Stomach (tissue), 9 donors: ENCODE results near the gene SACM1L. TPM values are rescaled to one million over a fixed set of nuclear protein-coding genes. Genes with fewer than 3 reads are reported as not detected.

Experiments used
- DNase-seq, 2 donors: peaks; one replicate each; pipeline versions ENCODE4 v3.0.0 to v3.0.0-alpha.2; 2013 to 2019
- H3K27ac ChIP-seq, 5 donors: fragments of 200-600 bp in 4 of 5; sonication (generic) in 4 of 5; one replicate each; pipeline ENCODE4 v1.5.1; 2013 to 2019; ENCODE audit warnings: mild to moderate bottlenecking in 1 of 5, moderate library complexity in 1 of 5
- H3K27me3 ChIP-seq, 3 donors: fragments of 200-600 bp; sonication (generic); one replicate each; pipeline ENCODE4 v1.5.1; 2017 to 2019; ENCODE audit warnings: mixed run types in 1 of 3
- H3K36me3 ChIP-seq, 4 donors: fragments of 200-600 bp; sonication (generic); 1 replicate in 3 of 4; 2 replicates in 1 of 4; pipeline ENCODE4 v1.5.1; 2016 to 2019
- H3K4me1 ChIP-seq, 4 donors: fragments of 200-600 bp; sonication (generic); one replicate each; pipeline ENCODE4 v1.5.1; 2016 to 2019
- H3K4me3 ChIP-seq, 4 donors: fragments of 200-600 bp; sonication (generic) in 3 of 4; one replicate each; pipeline ENCODE4 v1.5.1; 2016 to 2019; ENCODE audit warnings: mild to moderate bottlenecking in 1 of 4
- H3K9me3 ChIP-seq, 4 donors: fragments of 200-600 bp; sonication (generic); one replicate each; pipeline ENCODE4 v1.5.1; 2016 to 2019
- CTCF ChIP-seq, 7 experiments: fragments of 450-650 bp in 4 of 7; fragments of 200-600 bp in 3 of 7; sonication (generic) in 3 of 7; IDR thresholded peaks; one replicate each; pipeline ENCODE4 v1.5.1; 2016 to 2019; ENCODE audit warnings: antibody characterized with exemption in 7 of 7, control low read depth in 2 of 7, mild to moderate bottlenecking in 1 of 7
- EP300 ChIP-seq: sonication (generic); formaldehyde crosslinking; IDR thresholded peaks from one replicate; pipeline ENCODE4 v1.6.1; 2017; ENCODE audit warnings: antibody characterized with exemption
- POLR2A ChIP-seq, 4 donors: fragments of 450-650 bp; IDR thresholded peaks; one replicate each; pipeline ENCODE4 v1.6.1; 2016; ENCODE audit warnings: antibody characterized with exemption in 4 of 4, control low read depth in 2 of 4, mild to moderate bottlenecking in 1 of 4, moderate library complexity in 1 of 4
- POLR2AphosphoS5 ChIP-seq, 3 donors: sonication (generic); formaldehyde crosslinking; IDR thresholded peaks; one replicate each; pipeline ENCODE4 v1.6.1; 2016; ENCODE audit warnings: antibody characterized with exemption in 3 of 3
- WGBS, 5 donors: extraction: QIAGEN DNeasy Blood & Tissue Kit in 3 of 5; methylation state at CpG; one replicate each; pipeline versions ENCODE4 v1.1.5 to v1.1.7; 2013 to 2018; 5-methylcytosine and 5-hydroxymethylcytosine counted together
- intact Hi-C: fragments of 100-400 bp; cut with DNase I; formaldehyde crosslinking; loops from one replicate; pipeline ENCODE4 v1.15.1; 2023; ENCODE audit warnings: low total_unique reads
- polyA plus RNA-seq, 3 donors: library from polyadenylated mRNA; stranded (reverse); fragments of 200-250 nt; gene quantifications; one replicate each; pipeline ENCODE4 v1.2.3, GENCODE V29; 2013
- total RNA-seq, 5 donors: library from RNA; depleted of rRNA; stranded (reverse); fragments of >200 nt; gene quantifications; one replicate each; pipeline versions ENCODE4 v1.1.0 to v1.2.3, GENCODE V29; 2014 to 2016
- donor health status: healthy with polysubstance abuse.
- donor health status: Bipolar disorder and iron deficiency.
- donor health status: healthy.

SACM1L gene
- total and polyA plus RNA-seq, 8 donors: 9.8 to 118 (median 30.8) TPM

- Histone ChIP-seq H3K36me3 (peaks cover 23 to 57% (median 37%) of the 10 kb centered on the region in 4 donors), H3K27me3 (no peaks in the 10 kb centered on the region), H3K27ac (no peak overlapping the region), H3K4me3 (no peak overlapping the region), H3K4me1 (peaks cover 0 to 10% (median 4%) of the 10 kb centered on the region in 4 donors), H3K9me3 (peaks cover 0 to 5% (median 1%) of the 10 kb centered on the region in 4 donors)
- DNase-seq: no peak
- 93 to 99% (median 96%) methylated on average over 3 of the region's 3 CpGs for WGBS, 5 donors
- no peak for TF ChIP-seq CTCF (IDR thresholded peaks at IDR 0.05)
- no peak for TF ChIP-seq POLR2A (IDR thresholded peaks at IDR 0.05)
- TF ChIP-seq POLR2AphosphoS5 (IDR thresholded peaks at IDR 0.05): no peak
- no peak for TF ChIP-seq EP300
- intact Hi-C loops: no loop called here
Observed at GRCh38 chr3:45681846-45682245, 7.3 kb upstream of the SACM1L start.

GRCh38 chr3:45682311-45682710, 6.9 kb upstream of the SACM1L start:
- Histone ChIP-seq H3K4me3 (no peak overlapping the region), H3K27ac (no peak overlapping the region), H3K4me1 (peaks cover 0 to 5% (median 2%) of the 10 kb centered on the region in 4 donors), H3K9me3 (peaks cover 0 to 5% (median 1%) of the 10 kb centered on the region in 4 donors), H3K36me3 (peaks cover 23 to 53% (median 32%) of the 10 kb centered on the region in 4 donors), H3K27me3 (no peaks in the 10 kb centered on the region)
- TF ChIP-seq POLR2AphosphoS5 (IDR thresholded peaks at IDR 0.05): no peak
- TF ChIP-seq CTCF (IDR thresholded peaks at IDR 0.05): no peak
- TF ChIP-seq EP300: no peak
- no peak for TF ChIP-seq POLR2A (IDR thresholded peaks at IDR 0.05)
- intact Hi-C loops: no loop called here
- WGBS, 5 donors: 90 to 95% (median 93%) methylated on average over 2 of the region's 2 CpGs
- DNase-seq: no peak

- intact Hi-C loops: no loop called here
Observed at GRCh38 chr3:45682786-45683185, 6.4 kb upstream of the SACM1L start.

More at GRCh38 chr3:45682786-45683185, 6.4 kb upstream of the SACM1L start:
- H3K36me3 ChIP-seq: peaks cover 18 to 48% (median 27%) of the 10 kb centered on the region in 4 donors
- DNase-seq: no peak
- H3K4me1 ChIP-seq: peaks cover 0 to 4% (median 0%) of the 10 kb centered on the region in 4 donors
- H3K9me3 ChIP-seq: peaks cover 0 to 5% (median 1%) of the 10 kb centered on the region in 4 donors
- TF ChIP-seq POLR2AphosphoS5 (IDR thresholded peaks at IDR 0.05): no peak
- TF ChIP-seq CTCF (IDR thresholded peaks at IDR 0.05): no peak
- no peak for TF ChIP-seq POLR2A (IDR thresholded peaks at IDR 0.05)
- TF ChIP-seq EP300: no peak
- WGBS, 5 donors: 69 to 96% (median 74%) methylated on average over 5 of the region's 5 CpGs
- H3K27me3 ChIP-seq: no peaks in the 10 kb centered on the region
- no peak overlapping the region for H3K27ac ChIP-seq
- no peak overlapping the region for H3K4me3 ChIP-seq
